ENCODE measurements around the gene BBLN.
A peak's percentile ranks its signal among the peaks of the same experiment; 100 is the strongest.

BBLN gene

DNA sequence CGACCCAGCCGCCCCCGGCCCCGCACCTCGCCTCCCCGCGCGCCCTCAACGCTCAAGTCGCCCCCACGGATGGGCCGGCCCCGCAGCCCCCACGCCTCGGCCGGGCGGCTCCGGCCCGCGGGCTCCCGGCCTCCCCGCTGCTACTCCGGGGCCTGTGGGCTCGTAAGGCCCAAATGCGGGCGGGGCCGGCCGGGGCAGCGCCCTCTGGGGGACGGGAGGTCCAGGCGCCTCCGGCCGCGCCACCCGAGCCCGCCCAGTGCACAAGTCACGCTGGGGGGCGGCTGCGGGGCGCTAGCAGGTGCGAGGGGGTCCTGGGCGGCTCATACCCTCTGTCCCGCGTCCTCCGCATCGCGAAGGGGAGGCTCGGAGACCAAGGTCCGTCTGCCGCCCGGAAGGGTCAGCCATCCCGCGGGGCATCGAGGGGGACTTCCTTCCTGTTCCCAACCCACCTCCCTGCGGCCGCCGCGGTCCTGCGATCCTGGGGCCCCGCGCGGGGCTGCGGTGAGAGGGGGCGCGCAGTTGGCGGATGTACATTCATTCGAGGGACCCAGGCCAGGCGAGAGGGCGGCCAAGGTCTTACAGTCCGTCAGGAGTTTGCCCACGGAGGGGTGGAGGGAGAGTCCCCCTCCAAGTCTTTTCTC lies 31.5 kb downstream of the BBLN start, which contains the start of gene CIZ1:
CIZ1 (minus strand) TSS at position 167 of the 641 bp plus-strand sequence. CDS start 715 bp downstream, outside the sequence.
- H3K18ac ChIP-seq (ENCODE audit: low read length) = peak within 1 kb of the TSS; percentile 99
- H2BK12ac ChIP-seq (ENCODE audit: low read length) = peak within 1 kb of the TSS; percentile 61
- H3K9ac ChIP-seq (ENCODE audit: low read length) = peak within 1 kb of the TSS; percentile 92
- H3K27me3 ChIP-seq (ENCODE audit: insufficient read depth, low read length) = no peaks in the 10 kb centered on the region
- no peak within 1 kb of the TSS for H3K23ac ChIP-seq (ENCODE audit: low read length)
- H3K4me1 ChIP-seq (ENCODE audit: control insufficient read depth in 1 of 2, insufficient read depth in 2 of 2, low read length in 2 of 2) = peaks cover 5 to 7% of the 10 kb centered on the region in 2 experiments
- peak within 1 kb of the TSS; percentile 99 for H4K8ac ChIP-seq (ENCODE audit: low read depth, low read length)
- H3K36me3 ChIP-seq (ENCODE audit: control insufficient read depth in 1 of 2, insufficient read depth in 2 of 2, low read length in 2 of 2) = peaks cover 15 to 17% of the 10 kb centered on the region in 2 experiments
- peak within 1 kb of the TSS; percentile 98 for H2BK120ac ChIP-seq (ENCODE audit: insufficient read depth, low read length, poor library complexity)
- DNase-seq = peak; percentile 73 to 88
- H4K12ac ChIP-seq (ENCODE audit: low read depth, low read length) = peak within 1 kb of the TSS; percentile 86
- H2AK5ac ChIP-seq (ENCODE audit: low read length) = peak within 1 kb of the TSS; percentile 90
- peak within 1 kb of the TSS; percentile 75 for H4K91ac ChIP-seq (ENCODE audit: low read depth, low read length)
- H2AFZ ChIP-seq (ENCODE audit: insufficient read depth, low read length, poor library complexity) = peak within 1 kb of the TSS; percentile 100
- peak within 1 kb of the TSS; percentile 33 for H3K27ac ChIP-seq (ENCODE audit: low read depth, low read length)
- peaks cover 13% of the 10 kb centered on the region for H3K79me1 ChIP-seq (ENCODE audit: low read length)
- H3K9me3 ChIP-seq (ENCODE audit: insufficient read depth, low read depth, low read length) = no peaks in the 10 kb centered on the region
- H3K4me2 ChIP-seq (ENCODE audit: low read length) = peak within 1 kb of the TSS; percentile 94
- WGBS (ENCODE audit: extremely low coverage, insufficient coverage, insufficient read length) = no CpG with 5 or more reads among the region's 71 CpGs
- peak within 1 kb of the TSS; percentile 95 for H2BK5ac ChIP-seq (ENCODE audit: low read depth, low read length, poor library complexity)
- peaks cover 12% of the 10 kb centered on the region for H3K79me2 ChIP-seq (ENCODE audit: control insufficient read depth, insufficient read depth, low read length, poor library complexity)
- H3K4me3 ChIP-seq (ENCODE audit: low read depth, low read length) = peak within 1 kb of the TSS; percentile 95
- peak within 1 kb of the TSS; percentile 98 for H3K14ac ChIP-seq (ENCODE audit: low read length)
- peak within 1 kb of the TSS; percentile 91 for H3K4ac ChIP-seq (ENCODE audit: low read depth, low read length)

DNA sequence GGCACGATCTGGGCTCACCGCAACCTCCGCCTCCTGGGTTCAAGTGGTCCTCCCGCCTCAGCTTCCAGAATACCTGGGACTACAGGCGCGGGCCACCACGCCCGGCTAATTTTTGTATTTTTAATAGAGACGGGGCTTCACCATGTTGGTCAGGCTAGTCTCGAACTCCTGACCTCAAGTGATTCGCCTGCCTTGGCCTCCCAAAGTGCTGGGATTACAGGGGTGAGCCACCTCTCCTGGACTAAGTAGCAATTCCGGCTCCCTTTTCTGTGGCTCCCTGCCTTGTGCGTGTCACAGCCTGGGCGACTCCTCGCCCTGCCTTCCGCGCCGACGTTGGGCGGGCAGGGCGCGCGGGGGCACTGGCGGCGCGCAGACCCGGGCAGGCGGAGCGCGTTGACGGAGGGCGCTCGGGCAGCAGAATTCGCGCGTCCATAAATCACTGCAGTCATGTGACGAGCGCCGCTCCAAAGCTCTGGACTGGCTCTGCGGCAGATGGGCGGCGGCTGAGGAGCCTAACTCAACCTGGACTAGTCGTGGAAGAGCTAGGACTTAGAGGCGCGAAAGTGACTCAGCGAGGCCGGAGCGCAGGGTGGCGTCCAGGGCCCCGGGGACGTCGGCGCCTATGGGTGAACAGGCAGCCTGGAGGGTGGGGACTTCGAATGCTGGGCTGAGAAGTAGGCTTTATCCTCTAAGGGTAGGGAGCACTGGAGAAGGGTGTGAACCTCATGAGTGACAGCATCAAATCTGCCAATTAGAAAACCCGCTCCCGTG lies 32.7 kb downstream of the BBLN start:
- Histone ChIP-seq H3K23ac (ENCODE audit: low read length) (no peak overlapping the region), H4K12ac (ENCODE audit: low read depth, low read length) (no peak overlapping the region), H3K4me2 (ENCODE audit: low read length) (no peak overlapping the region), H3K36me3 (ENCODE audit: control insufficient read depth in 1 of 2, insufficient read depth in 2 of 2, low read length in 2 of 2) (peaks cover 11 to 12% of the 10 kb centered on the region in 2 experiments), H3K27ac (ENCODE audit: low read depth, low read length) (no peak overlapping the region), H3K79me2 (ENCODE audit: control insufficient read depth, insufficient read depth, low read length, poor library complexity) (peaks cover 12% of the 10 kb centered on the region), H3K14ac (ENCODE audit: low read length) (no peak overlapping the region), H3K4me1 (ENCODE audit: control insufficient read depth in 1 of 2, insufficient read depth in 2 of 2, low read length in 2 of 2) (peaks cover 5 to 7% of the 10 kb centered on the region in 2 experiments), H2AK5ac (ENCODE audit: low read length) (no peak overlapping the region), H2AFZ (ENCODE audit: insufficient read depth, low read length, poor library complexity) (no peak overlapping the region), H3K27me3 (ENCODE audit: insufficient read depth, low read length) (no peaks in the 10 kb centered on the region), H2BK5ac (ENCODE audit: low read depth, low read length, poor library complexity) (no peak overlapping the region), H4K91ac (ENCODE audit: low read depth, low read length) (no peak overlapping the region), H4K8ac (ENCODE audit: low read depth, low read length) (no peak overlapping the region), H2BK120ac (ENCODE audit: insufficient read depth, low read length, poor library complexity) (no peak overlapping the region), H3K9me3 (ENCODE audit: insufficient read depth, low read depth, low read length) (peaks cover under 1% of the 10 kb centered on the region), H3K4ac (ENCODE audit: low read depth, low read length) (no peak overlapping the region), H3K9ac (ENCODE audit: low read length) (no peak overlapping the region), H3K79me1 (ENCODE audit: low read length) (peaks cover 13% of the 10 kb centered on the region), H2BK12ac (ENCODE audit: low read length) (no peak overlapping the region), H3K4me3 (ENCODE audit: low read depth, low read length) (no peak overlapping the region), H3K18ac (ENCODE audit: low read length) (no peak overlapping the region)
- peak; percentile 94 to 95 for DNase-seq
- no CpG with 5 or more reads among the region's 56 CpGs for WGBS (ENCODE audit: extremely low coverage, insufficient coverage, insufficient read length)

DNA sequence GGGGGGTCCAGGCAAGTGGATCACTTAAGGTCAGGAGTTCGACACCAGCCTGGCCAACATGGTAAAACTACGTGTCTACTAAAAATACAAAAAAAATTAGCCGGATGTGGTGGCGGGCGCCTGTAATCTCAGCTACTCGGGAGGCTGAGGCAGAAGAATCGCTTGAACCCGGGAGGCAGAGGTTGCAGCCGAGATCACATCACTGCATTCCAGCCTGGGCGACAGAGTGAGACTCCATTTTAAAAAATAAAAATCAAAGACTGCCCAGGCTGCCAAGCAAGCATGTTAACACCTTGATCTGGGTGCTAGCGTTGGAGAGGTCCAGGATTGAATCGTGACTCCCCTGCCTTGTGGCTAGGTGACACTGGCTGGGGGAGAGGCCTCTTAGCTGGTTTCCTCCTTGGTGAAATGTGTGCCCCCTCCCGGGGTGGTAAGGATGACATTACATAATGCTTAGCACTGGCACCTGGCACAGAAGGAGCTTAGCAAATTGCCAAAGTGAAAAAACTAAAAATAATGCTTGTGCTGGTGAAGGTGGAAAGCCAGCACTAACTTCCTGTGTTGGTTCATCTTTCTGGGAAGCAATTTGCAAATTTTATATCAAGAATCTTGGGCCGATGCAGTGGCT lies 33.5 kb downstream of the BBLN start:
- no peak overlapping the region for H4K8ac ChIP-seq (ENCODE audit: low read depth, low read length)
- H2AK5ac ChIP-seq (ENCODE audit: low read length) = no peak overlapping the region
- no peak overlapping the region for H4K12ac ChIP-seq (ENCODE audit: low read depth, low read length)
- H4K91ac ChIP-seq (ENCODE audit: low read depth, low read length) = no peak overlapping the region
- peaks cover 9 to 11% of the 10 kb centered on the region in 2 experiments for H3K36me3 ChIP-seq (ENCODE audit: control insufficient read depth in 1 of 2, insufficient read depth in 2 of 2, low read length in 2 of 2)
- no peak overlapping the region for H3K27ac ChIP-seq (ENCODE audit: low read depth, low read length)
- H3K9ac ChIP-seq (ENCODE audit: low read length) = no peak overlapping the region
- no peak overlapping the region for H3K4me3 ChIP-seq (ENCODE audit: low read depth, low read length)
- no peak overlapping the region for H2BK5ac ChIP-seq (ENCODE audit: low read depth, low read length, poor library complexity)
- no peak overlapping the region for H2AFZ ChIP-seq (ENCODE audit: insufficient read depth, low read length, poor library complexity)
- H3K14ac ChIP-seq (ENCODE audit: low read length) = no peak overlapping the region
- no peak overlapping the region for H3K18ac ChIP-seq (ENCODE audit: low read length)
- no peak overlapping the region for H3K4ac ChIP-seq (ENCODE audit: low read depth, low read length)
- H3K4me1 ChIP-seq (ENCODE audit: control insufficient read depth in 1 of 2, insufficient read depth in 2 of 2, low read length in 2 of 2) = peaks cover 5 to 7% of the 10 kb centered on the region in 2 experiments
- H3K79me2 ChIP-seq (ENCODE audit: control insufficient read depth, insufficient read depth, low read length, poor library complexity) = peaks cover 12% of the 10 kb centered on the region
- no peak overlapping the region for H2BK12ac ChIP-seq (ENCODE audit: low read length)
- no peak overlapping the region for H2BK120ac ChIP-seq (ENCODE audit: insufficient read depth, low read length, poor library complexity)
- no peaks in the 10 kb centered on the region for H3K27me3 ChIP-seq (ENCODE audit: insufficient read depth, low read length)
- DNase-seq = no peak
- no peak overlapping the region for H3K23ac ChIP-seq (ENCODE audit: low read length)
- no peak overlapping the region for H3K4me2 ChIP-seq (ENCODE audit: low read length)
- H3K79me1 ChIP-seq (ENCODE audit: low read length) = peaks cover 13% of the 10 kb centered on the region
- WGBS (ENCODE audit: extremely low coverage, insufficient coverage, insufficient read length) = no CpG with 5 or more reads among the region's 14 CpGs
- peaks cover 3% of the 10 kb centered on the region for H3K9me3 ChIP-seq (ENCODE audit: insufficient read depth, low read depth, low read length)

DNA sequence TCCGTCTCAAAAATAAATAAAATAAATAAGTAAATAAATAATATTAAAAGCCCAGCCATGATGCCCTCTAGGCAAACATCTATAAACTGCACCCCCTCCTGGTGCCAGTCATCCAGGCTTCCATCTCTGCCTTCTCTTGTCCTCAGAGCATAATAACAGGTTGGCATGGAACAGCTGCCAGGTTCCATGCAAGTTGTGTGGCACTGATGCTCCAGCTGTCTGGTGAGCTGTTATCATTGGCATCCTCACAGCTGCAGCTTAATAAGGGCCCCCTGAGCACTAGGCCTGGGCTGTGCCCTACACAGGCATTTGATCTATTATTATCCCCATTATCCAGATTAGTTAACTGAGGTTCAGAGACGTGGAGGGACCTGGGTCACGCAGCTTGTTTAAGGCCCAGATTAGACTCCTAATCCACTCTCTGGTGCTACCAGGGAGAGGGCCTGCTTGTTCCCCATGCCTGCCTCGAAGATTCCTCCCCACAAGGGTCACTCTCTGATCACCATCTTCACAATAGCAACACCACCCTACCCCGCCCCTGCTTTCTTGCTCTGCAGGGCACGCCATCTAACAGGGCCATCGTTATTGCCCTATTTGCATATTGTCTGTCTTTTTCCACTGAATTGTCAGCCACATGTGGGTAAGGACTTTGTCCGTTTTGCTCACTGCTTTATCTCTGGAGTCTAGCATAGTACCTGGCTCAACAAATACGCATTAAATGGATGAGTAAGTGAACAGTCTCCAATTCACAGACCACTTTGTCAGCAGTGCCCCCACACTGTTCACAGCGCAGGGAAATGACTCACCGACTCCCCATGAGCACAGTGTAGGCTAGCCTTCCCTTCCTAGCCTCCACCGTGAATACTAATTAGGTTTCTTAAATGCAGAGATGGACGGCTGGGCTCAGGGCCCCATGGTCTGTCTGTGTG lies 41.6 kb downstream of the BBLN start:
- H3K79me1 ChIP-seq (ENCODE audit: low read length) = peaks cover 6% of the 10 kb centered on the region
- WGBS (ENCODE audit: extremely low coverage, insufficient coverage, insufficient read length) = no CpG with 5 or more reads among the region's 13 CpGs
- peaks cover 3% of the 10 kb centered on the region for H3K9me3 ChIP-seq (ENCODE audit: insufficient read depth, low read depth, low read length)

More for the DNA sequence above, 41.6 kb downstream of the BBLN start:
- Histone ChIP-seq H2BK5ac (ENCODE audit: low read depth, low read length, poor library complexity) (no peak overlapping the region), H2AK5ac (ENCODE audit: low read length) (no peak overlapping the region), H2BK120ac (ENCODE audit: insufficient read depth, low read length, poor library complexity) (no peak overlapping the region), H3K14ac (ENCODE audit: low read length) (no peak overlapping the region), H4K8ac (ENCODE audit: low read depth, low read length) (no peak overlapping the region), H4K91ac (ENCODE audit: low read depth, low read length) (no peak overlapping the region), H3K4me1 (ENCODE audit: control insufficient read depth in 1 of 2, insufficient read depth in 2 of 2, low read length in 2 of 2) (peaks cover 8 to 11% of the 10 kb centered on the region in 2 experiments), H3K79me2 (ENCODE audit: control insufficient read depth, insufficient read depth, low read length, poor library complexity) (peaks cover 2% of the 10 kb centered on the region), H3K4me3 (ENCODE audit: low read depth, low read length) (no peak overlapping the region), H3K36me3 (ENCODE audit: control insufficient read depth in 1 of 2, insufficient read depth in 2 of 2, low read length in 2 of 2) (no peaks in the 10 kb centered on the region), H3K27ac (ENCODE audit: low read depth, low read length) (no peak overlapping the region), H3K4me2 (ENCODE audit: low read length) (no peak overlapping the region), H3K18ac (ENCODE audit: low read length) (no peak overlapping the region), H3K23ac (ENCODE audit: low read length) (no peak overlapping the region), H3K9ac (ENCODE audit: low read length) (no peak overlapping the region), H3K27me3 (ENCODE audit: insufficient read depth, low read length) (peaks cover 8% of the 10 kb centered on the region), H4K12ac (ENCODE audit: low read depth, low read length) (no peak overlapping the region), H2AFZ (ENCODE audit: insufficient read depth, low read length, poor library complexity) (no peak overlapping the region), H2BK12ac (ENCODE audit: low read length) (no peak overlapping the region), H3K4ac (ENCODE audit: low read depth, low read length) (no peak overlapping the region)
- DNase-seq = no peak
